PFSK-1 (cell line): ENCODE measurements around the gene DPP4.

Source experiments
- POLR2AphosphoS5 ChIP-seq: IDR thresholded peaks from 2 replicates; pipeline ENCODE4 v1.6.1; 2012; ENCODE audit warnings: low read depth, mild to moderate bottlenecking, control low read depth, low read length, moderate library complexity
- TF ChIP-seq, protein P1 (sequence below), 2 experiments: IDR thresholded peaks; 2 replicates each; pipeline versions ENCODE4 v1.6.1 to v1.8.0; 2011 to 2012; ENCODE audit warnings: low read depth in 2 of 2, low read length in 2 of 2, control low read depth in 1 of 2, inconsistent platforms in 1 of 2, mild to moderate bottlenecking in 1 of 2, moderate library complexity in 1 of 2; ENCODE audit not compliant: insufficient read depth in 1 of 2

DNA sequence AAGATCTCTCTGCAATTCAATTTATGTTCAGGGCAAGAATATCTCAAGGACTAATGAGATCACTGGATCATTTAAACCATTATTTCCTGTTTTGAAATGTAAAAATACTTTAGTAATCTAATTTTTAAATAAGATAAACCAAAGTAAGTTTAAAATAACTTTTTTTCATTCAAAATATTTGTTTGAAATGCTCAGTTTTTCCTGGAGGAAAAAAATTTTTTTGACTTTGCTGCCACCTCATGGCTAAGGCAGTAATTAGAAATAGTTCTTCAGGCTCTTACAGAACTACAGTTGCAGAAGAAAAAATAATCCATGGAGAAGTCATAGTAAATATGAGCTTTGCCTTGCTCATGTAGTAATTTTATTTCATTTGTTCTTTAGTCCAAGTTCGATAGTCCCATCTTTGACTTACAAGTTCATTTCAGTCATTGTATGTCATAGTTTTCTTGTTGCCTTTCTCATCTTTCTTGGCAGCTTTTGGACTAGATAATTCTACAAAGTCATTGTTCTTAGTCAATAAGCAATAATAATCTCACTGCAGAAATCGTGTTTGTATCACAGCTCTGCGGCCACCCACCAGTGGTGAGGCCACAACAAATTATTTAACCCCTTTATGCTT lies 127.4 kb downstream of the DPP4 start:
- TF ChIP-seq POLR2AphosphoS5: no peak
- TF ChIP-seq, protein P1, sequence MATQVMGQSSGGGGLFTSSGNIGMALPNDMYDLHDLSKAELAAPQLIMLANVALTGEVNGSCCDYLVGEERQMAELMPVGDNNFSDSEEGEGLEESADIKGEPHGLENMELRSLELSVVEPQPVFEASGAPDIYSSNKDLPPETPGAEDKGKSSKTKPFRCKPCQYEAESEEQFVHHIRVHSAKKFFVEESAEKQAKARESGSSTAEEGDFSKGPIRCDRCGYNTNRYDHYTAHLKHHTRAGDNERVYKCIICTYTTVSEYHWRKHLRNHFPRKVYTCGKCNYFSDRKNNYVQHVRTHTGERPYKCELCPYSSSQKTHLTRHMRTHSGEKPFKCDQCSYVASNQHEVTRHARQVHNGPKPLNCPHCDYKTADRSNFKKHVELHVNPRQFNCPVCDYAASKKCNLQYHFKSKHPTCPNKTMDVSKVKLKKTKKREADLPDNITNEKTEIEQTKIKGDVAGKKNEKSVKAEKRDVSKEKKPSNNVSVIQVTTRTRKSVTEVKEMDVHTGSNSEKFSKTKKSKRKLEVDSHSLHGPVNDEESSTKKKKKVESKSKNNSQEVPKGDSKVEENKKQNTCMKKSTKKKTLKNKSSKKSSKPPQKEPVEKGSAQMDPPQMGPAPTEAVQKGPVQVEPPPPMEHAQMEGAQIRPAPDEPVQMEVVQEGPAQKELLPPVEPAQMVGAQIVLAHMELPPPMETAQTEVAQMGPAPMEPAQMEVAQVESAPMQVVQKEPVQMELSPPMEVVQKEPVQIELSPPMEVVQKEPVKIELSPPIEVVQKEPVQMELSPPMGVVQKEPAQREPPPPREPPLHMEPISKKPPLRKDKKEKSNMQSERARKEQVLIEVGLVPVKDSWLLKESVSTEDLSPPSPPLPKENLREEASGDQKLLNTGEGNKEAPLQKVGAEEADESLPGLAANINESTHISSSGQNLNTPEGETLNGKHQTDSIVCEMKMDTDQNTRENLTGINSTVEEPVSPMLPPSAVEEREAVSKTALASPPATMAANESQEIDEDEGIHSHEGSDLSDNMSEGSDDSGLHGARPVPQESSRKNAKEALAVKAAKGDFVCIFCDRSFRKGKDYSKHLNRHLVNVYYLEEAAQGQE (IDR thresholded peaks at IDR 0.05; ENCODE audit: insufficient read depth in 1 of 2, low read depth in 2 of 2, low read length in 2 of 2): no peak
